Stimulated activated CD8-positive, alpha-beta memory T cell treated with anti-CD3 and anti-CD28 coated beads, Interleukin-7, amount 100 ng/mL, for 1 hour (primary cell): Measurements from ENCODE around the gene DOCK3.
"Not testable (repeated sequence)": the region's sequence is repeated elsewhere in the genome, so short reads cannot be mapped to it uniquely, and the experiment has no call there.

Experiments used
- DNase-seq, 2 donors: peaks; one replicate each; pipeline ENCODE4 v3.0.0-alpha.2; 2020; ENCODE audit warnings: low read depth in 2 of 2

The DOCK3 gene

DNA sequence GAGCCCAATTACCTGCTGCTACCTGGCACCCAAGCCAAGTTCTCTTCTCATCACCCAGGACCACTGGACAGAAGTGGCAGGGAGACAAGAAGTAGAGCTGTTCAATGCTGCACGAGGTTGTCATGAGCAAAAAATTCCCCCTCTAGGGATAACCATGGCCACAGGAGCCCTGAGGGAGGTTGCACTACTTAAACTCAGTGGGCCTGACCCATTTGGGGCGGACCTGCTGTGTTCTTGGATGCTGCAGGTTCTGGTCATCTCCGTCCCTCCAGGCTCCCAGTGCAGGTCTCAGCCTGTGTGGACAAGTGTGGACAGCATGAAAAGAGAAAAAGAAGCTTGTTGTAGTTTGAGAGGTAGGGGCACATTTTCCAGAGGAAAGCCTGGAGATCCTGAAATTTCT, 684.3 kb downstream of the DOCK3 start:
- no peak for DNase-seq

DNA sequence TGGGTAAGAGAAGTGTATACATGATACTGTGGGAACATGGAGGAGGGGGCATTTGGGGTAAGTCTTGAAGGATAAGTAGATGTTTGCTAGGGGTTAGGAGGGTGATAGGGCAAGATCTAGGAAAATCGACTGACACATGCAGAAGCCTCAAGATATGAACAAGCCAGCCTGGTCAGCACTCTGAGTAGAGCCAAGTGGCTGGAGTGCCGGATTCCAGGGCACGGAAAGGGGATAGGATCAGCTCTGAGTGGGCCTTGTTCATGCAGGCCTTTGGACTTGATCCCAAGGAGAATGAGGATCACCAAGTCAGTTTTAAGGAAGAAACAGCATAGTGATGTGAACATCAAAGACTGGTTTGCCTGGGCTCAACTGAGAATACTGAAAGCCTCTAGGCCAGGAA, 686.1 kb downstream of the DOCK3 start:
- DNase-seq, result no peak

DNA sequence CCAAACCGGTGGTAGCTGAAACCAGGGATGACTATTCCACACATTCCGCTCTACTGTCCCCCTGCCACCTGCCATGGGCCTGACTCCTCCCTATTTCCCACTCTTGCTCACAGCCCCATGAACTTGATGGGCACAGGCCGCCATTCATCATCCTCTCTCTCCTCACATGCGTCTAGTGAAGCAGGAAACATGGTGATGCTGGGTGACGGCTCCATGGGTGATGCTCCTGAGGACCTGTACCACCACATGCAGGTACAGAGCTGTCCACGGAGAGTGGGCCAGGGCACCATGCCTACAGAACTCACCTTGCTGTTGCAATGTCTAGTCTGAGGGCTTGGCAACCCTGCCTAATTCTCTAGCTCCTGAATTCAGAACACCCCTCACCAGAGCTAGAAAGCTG, 687.0 kb downstream of the DOCK3 start:
- DNase-seq, result no peak

GRCh38 chr3:51362476-51362875, 687.7 kb downstream of the DOCK3 start:
- DNase-seq, result no peak

DNA sequence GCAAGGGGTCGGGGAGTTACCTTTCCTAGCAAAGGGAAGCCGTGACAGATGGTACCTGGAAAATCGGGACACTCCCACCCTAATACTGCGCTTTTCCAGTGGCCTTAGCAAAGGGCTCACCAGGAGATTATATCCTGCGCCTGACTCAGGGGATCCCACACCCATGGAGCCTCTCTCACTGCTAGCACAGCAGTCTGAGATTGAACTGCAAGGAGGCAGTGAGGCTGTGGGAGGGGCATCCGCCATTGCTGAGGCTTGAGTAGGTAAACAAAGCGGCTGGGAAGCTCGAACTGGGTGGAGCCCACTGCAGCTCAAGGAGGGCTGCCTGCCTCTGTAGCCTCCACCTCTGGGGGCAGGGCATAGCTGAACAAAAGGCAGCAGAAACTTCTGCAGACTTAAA, 693.5 kb downstream of the DOCK3 start:
- not testable (repeated sequence) for DNase-seq

GRCh38 chr3:51371943-51372557, 697.3 kb downstream of the DOCK3 start:
- no peak for DNase-seq

- no peak for DNase-seq
Observed at GRCh38 chr3:51373658-51374421, 699.1 kb downstream of the DOCK3 start.

DNA sequence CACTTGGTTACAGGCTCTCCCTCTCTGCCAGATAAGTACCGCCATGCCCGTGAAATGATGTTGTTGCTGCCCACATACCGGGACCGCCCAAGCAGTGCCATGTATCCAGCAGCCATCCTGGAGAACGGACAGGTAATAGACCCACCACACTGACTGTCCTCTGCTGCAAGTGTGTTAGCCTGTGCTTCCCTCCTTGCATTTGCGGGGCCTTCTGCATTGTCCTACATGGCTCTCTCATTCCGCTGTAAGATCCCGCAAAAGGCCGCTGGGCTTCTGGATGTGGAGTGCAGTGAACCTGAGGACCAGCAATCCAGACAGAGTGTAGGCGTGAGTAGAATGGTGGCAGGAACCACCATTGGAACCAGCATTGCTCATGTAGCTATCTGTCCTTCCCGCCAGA, 699.7 kb downstream of the DOCK3 start:
- DNase-seq, result no peak

DNA sequence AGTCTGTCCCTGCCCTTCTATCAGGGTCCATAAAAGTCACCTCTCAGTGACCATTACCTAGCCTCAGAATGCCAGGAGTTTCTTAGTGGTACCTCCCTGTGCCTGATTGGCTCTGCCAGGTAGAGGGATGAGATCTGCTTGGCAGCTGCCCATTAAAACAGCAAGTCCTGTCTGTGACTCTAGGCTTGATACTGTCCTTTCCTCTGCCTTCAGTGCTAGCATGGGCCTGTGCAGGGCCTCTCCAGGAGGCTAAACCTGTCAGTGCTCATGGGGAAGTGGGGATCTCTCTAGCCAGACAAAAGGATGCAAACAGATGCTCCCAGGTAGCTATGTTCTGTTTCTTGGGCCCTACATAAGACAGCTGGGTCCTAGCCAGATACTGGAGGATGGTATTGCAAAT, 700.4 kb downstream of the DOCK3 start:
- no peak for DNase-seq

- no peak for DNase-seq
Observed at GRCh38 chr3:51375571-51375970, 700.8 kb downstream of the DOCK3 start.

GRCh38 chr3:51378065-51378464, 703.3 kb downstream of the DOCK3 start:
- no peak for DNase-seq

DNA sequence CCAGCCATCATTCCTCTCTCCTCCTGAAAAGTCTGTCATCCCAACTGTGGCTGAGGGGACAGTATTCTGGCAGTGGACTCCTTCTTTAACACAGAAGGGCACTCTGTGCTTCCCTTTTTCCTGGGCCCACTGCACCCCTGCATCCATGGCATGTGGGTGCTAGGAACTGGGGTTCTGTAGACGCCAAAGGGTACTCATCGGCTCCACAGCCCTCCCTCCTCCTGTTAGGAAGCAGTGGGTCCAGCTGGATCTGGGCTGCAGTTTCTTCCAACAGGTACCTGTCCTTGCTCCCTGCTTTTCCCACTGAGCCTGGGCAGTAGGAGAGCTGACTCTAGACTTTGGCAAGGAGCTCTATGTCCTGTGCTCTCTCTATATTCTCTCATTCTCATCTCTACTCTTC, 704.0 kb downstream of the DOCK3 start:
- DNase-seq, result no peak

DNA sequence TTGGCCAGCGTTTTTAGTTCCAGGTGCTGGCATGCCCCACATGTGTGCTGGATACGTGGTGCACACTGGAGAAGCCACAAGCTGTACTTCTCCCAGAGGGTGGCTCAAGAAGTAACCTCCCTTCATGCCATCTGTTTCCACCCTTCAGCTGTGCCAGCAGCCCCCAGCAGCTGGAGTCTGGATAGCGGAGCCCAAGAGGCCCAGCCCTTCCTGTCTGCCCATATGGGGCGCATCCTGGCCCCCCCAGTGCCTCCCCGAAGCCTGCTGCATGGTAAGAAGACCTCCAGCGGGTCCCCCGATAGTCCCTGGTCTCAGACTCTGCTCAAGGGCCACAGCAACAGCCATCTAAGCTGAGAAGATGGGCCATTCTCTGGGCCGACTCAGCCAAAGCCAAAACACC, 704.6 kb downstream of the DOCK3 start:
- no peak for DNase-seq

- DNase-seq, result no peak
Observed at GRCh38 chr3:51379746-51380455, 705.2 kb downstream of the DOCK3 start.

DNA sequence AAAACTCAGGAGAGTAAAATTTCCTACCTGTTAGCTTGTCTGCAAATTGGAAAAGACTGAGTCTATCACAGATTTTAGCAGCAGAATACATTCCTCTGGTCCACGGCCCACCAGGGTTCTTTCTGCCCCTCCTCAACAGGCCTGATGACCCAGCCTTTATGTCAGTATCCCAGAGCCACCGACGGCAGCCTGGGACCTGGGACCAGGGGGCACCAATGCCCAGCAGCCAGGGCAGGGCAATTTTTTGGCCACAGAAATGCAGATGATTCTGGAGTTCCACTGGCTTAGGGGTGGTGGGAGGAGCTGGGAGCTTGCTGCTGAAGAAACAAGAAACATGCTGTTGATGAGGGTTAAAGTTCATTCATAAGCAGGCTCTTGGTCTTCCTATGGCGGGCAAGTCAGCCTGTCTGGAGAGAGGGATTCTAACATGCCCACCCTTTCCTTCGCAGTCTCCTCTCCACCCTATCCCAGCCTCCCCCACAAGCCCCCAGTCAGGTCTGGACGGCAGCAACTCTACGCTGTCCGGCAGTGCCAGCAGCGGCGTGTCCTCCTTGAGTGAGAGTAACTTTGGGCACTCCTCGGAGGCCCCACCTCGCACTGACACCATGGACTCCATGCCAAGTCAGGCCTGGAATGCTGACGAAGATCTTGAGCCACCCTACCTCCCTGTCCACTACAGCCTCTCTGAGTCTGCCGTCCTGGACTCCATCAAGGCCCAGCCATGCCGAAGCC, 706.0 kb downstream of the DOCK3 start:
- DNase-seq, result no peak

DNA sequence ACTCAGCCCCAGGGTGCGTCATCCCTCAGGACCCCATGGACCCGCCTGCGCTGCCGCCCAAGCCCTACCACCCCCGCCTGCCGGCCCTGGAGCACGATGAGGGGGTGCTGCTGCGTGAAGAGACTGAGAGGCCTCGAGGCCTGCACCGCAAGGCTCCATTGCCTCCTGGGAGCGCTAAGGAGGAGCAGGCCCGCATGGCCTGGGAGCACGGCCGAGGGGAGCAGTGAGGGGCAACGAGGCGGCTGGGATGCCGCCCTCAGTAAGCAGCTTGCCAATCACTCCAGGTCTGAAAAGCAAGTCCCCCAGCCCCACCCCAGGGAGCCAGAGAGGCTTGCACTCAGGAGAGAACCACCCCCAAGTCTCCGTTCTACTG, 706.6 kb downstream of the DOCK3 start:
- no peak for DNase-seq

GRCh38 chr3:51382076-51382745, 707.5 kb downstream of the DOCK3 start:
- no peak for DNase-seq

GRCh38 chr3:51382947-51383578, 708.3 kb downstream of the DOCK3 start:
- no peak for DNase-seq

GRCh38 chr3:51384055-51384725, 709.5 kb downstream of the DOCK3 start:
- no peak for DNase-seq

DNA sequence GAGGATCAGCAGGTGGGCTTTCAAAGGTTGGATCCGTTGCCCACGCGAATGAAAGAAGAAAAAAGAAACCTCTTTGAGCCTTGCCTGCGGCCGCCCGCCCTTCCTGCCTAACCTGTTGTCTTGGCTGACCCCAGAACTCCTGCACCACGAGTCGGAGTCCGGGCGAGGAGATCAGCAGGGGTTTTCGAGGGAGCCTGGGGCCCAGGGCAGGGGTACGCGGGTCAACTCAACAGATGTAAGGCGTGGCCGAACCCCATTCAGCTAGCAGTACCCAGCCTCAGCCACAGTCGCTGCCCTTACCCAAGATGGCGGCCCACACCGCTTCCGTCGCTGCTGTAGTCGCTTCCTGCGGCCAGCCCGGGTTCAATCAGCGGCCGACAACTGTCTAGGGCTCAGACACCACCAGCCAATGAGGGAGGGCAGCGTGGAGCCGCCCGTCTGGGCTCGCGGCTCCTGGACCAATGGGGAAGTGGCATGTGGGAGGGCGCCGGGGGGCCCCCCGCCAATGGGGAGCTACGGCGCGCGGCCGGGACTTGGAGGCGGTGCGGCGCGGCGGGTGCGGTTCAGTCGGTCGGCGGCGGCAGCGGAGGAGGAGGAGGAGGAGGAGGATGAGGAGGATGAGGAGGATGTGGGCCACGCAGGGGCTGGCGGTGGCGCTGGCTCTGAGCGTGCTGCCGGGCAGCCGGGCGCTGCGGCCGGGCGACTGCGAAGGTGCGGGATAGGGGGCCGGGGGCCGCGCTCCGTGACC, 710.2 kb downstream of the DOCK3 start, which contains the start of gene MANF:
TSS of gene MANF (plus strand) at position 566 of the 748 bp plus-strand sequence. CDS start at position 618, 52 bp downstream.
- DNase-seq, result peak; percentile 90 to 95
